ENCODE results near the gene PNPLA7.
"Not testable (repeated sequence)": the region's sequence is repeated elsewhere in the genome, so short reads cannot be mapped to it uniquely, and the experiment has no call there.

PNPLA7 gene

DNA sequence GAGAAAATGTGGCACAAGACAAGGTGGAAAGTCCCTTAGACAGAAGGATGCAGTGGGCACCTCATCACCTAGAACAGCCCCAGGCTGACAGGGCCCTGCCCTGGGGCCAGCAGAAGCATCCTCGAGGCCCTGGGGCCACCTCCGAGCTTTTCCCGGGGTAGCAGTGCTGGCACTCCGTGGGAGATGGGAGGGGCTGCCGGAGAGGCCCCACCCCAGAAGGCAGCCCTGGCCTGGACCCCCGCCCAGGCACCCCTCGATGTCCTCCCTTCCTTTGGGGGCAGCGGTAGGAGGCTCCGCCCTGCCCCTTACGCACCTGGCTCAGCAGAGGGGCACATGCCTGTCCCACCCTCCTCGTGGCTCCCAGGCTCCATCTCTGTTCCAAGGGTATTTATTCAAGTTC is 73.3 kb downstream of the PNPLA7 start:
- TF ChIP-seq, protein P1, sequence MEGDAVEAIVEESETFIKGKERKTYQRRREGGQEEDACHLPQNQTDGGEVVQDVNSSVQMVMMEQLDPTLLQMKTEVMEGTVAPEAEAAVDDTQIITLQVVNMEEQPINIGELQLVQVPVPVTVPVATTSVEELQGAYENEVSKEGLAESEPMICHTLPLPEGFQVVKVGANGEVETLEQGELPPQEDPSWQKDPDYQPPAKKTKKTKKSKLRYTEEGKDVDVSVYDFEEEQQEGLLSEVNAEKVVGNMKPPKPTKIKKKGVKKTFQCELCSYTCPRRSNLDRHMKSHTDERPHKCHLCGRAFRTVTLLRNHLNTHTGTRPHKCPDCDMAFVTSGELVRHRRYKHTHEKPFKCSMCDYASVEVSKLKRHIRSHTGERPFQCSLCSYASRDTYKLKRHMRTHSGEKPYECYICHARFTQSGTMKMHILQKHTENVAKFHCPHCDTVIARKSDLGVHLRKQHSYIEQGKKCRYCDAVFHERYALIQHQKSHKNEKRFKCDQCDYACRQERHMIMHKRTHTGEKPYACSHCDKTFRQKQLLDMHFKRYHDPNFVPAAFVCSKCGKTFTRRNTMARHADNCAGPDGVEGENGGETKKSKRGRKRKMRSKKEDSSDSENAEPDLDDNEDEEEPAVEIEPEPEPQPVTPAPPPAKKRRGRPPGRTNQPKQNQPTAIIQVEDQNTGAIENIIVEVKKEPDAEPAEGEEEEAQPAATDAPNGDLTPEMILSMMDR (IDR thresholded peaks at IDR 0.05; ENCODE audit: control insufficient read depth, extremely low read depth, insufficient read depth): no peak
- DNase-seq (ENCODE audit: low read depth): no peak
- no peak overlapping the region for H3K4me3 ChIP-seq (ENCODE audit: low read depth, low read length)

GRCh38 chr9:137475666-137476065 is 74.5 kb downstream of the PNPLA7 start:
- no peak for DNase-seq (ENCODE audit: low read depth)
- TF ChIP-seq, protein P1 (IDR thresholded peaks at IDR 0.05; ENCODE audit: control insufficient read depth, extremely low read depth, insufficient read depth): no peak
- no peak overlapping the region for H3K4me3 ChIP-seq (ENCODE audit: low read depth, low read length)

DNA sequence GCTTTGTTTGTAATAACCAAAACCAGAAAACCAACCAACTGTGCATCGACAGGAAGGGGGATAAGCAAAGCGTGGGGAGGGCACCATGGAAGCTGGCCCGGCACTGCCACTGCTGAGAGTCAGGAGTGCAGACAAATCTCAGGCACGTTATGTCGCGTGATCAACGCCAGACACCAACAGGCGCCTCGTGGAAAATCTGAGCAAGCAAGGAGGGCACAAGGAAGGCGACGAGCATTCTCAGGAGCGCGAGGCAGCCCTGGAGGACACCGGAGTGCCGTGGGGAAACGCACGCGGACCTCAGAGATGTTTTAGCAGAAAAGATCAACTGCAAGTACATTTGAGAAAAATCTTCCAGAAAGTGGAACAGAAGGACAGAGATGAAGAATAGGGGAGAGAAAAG is 75.9 kb downstream of the PNPLA7 start:
- TF ChIP-seq, protein P1 (IDR thresholded peaks at IDR 0.05; ENCODE audit: control insufficient read depth, extremely low read depth, insufficient read depth): no peak
- DNase-seq (ENCODE audit: low read depth): no peak
- no peak overlapping the region for H3K4me3 ChIP-seq (ENCODE audit: low read depth, low read length)

DNA sequence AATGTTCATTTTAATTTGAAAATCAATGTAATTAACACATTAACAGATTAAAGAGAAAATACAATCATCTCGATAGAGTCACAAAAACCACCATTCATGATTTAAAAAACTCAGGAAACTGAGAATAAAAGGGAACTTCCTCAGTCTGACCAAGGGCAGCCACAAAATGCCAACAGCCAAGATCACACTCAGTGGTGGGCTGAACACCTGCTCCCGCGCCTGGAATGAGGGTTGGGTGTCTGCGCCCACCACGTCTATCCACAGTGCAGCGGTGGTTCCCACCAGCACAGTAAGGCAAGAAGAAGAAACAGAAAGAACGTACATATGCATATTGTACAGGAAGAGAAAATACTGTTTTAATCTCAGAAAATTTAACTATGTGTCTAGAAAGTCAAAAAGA is 79.4 kb downstream of the PNPLA7 start:
- TF ChIP-seq, protein P1 (IDR thresholded peaks at IDR 0.05; ENCODE audit: control insufficient read depth, extremely low read depth, insufficient read depth): no peak
- no peak for DNase-seq (ENCODE audit: low read depth)
- H3K4me3 ChIP-seq (ENCODE audit: low read depth, low read length): no peak overlapping the region

DNA sequence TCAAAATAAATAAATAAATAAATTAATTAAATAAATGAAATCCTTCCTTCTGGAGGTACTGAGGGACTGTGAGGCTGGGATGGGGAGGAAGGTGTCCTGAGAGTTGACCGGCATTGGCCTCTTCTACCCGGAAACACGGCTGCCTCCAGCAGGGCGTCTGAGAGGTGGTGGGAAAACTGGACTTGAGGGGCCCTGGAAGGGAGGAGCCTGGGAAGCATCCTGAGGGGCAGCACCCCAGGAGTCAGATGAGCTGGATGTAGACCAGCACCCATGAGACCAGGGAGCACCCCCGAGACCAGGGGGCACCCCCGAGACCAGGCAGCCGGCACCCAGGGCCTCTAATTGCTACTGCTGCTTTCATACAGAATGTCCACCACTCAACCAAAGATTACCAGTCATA is 82.3 kb downstream of the PNPLA7 start:
- H3K4me3 ChIP-seq (ENCODE audit: low read depth, low read length): no peak overlapping the region
- TF ChIP-seq, protein P1 (IDR thresholded peaks at IDR 0.05; ENCODE audit: control insufficient read depth, extremely low read depth, insufficient read depth): no peak
- DNase-seq (ENCODE audit: low read depth): no peak

DNA sequence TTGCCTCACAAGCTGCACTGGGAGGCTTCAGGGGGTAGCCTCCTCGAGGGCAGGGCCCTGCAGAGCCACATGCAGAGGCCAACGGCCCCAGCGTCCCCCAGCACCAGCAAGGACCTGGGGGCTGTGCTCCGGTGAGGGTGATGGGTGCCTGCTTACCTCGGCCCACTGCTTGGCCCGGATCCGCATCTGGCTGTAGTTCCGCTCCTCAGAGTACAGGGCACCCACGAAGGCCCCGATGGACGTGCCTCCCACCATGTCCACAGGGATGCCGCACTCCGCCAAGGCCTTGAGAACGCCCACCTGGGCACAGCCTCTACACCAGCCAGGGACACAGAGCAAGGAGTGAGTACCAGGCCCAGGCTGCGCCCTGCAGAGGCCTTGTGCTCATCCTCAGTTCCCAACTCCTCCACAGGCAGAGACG is 83.0 kb downstream of the PNPLA7 start:
- TF ChIP-seq, protein P1 (IDR thresholded peaks at IDR 0.05; ENCODE audit: control insufficient read depth, extremely low read depth, insufficient read depth): no peak
- H3K4me3 ChIP-seq (ENCODE audit: low read depth, low read length): no peak overlapping the region
- no peak for DNase-seq (ENCODE audit: low read depth)

DNA sequence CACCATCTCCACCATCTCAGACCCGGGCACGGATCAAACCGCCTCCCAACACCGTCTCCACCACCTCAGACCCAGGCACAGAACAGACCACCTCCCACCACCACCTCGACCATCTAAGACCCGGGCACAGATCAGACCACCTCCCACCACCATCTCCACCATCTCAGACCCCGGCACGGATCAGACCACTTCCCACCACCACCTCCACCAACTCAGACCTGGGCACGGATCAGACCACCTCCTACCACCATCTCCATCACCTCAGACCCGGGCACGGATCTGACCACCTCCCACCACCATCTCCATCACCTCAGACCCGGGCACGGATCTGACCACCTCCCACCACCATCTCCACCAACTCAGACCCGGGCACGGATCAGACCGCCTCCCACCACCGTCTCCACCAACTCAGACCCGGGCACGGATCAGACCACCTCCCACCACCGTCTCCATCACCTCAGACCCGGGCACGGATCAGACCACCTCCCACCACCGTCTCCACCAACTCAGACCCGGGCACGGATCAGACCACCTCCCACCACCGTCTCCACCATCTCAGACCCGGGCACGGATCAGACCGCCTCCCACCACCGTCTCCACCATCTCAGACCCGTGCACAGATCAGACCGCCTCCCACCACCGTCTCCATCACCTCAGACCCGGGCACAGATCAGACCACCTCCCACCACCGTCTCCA is 83.7 kb downstream of the PNPLA7 start:
- H3K4me3 ChIP-seq (ENCODE audit: low read depth, low read length); DNase-seq (ENCODE audit: low read depth): not testable (repeated sequence)

Data from LNCaP clone FGC (cell line).